ENCODE results near the gene ELK4. TPM values are rescaled to one million over a fixed set of nuclear protein-coding genes. Genes with fewer than 3 reads are reported as not detected.

ELK4 gene
- total and polyA plus RNA-seq, 2 of the 13 experiments (the other 11 are each of a cell fraction or from before 2014, with no cell fraction given): 8.3 to 13.1 TPM

GRCh38 chr1:205668951-205669340 is 37.1 kb upstream of the ELK4 start (continued):
- TF ChIP-seq DRAP1 (CRISPR knock-in tag; IDR thresholded peaks at IDR 0.05) (no peak), ZNF574 (CRISPR knock-in tag; IDR thresholded peaks at IDR 0.05) (peak; percentile 31), ZBTB7B (CRISPR knock-in tag; IDR thresholded peaks at IDR 0.05) (0 out of 2 replicates have a peak, but pooled peaks have one; percentile 19), CENPT (CRISPR knock-in tag; IDR thresholded peaks at IDR 0.05; ENCODE audit: low read depth) (no peak), ZNF660 (CRISPR knock-in tag; IDR thresholded peaks at IDR 0.05; ENCODE audit: borderline replicate concordance, low read depth) (no peak), FOSL1 (CRISPR knock-in tag; IDR thresholded peaks at IDR 0.05; ENCODE audit: borderline replicate concordance) (no peak), SAP130 (CRISPR knock-in tag; IDR thresholded peaks at IDR 0.05; ENCODE audit: low read depth) (peak; percentile 34; the same call in 1 of the 2 replicates), ZMAT3 (CRISPR knock-in tag; conservative IDR thresholded peaks at IDR 0.05) (no peak), ZNF646 (CRISPR knock-in tag; IDR thresholded peaks at IDR 0.05) (no peak), ZNF687 (CRISPR knock-in tag; IDR thresholded peaks at IDR 0.05) (peak; percentile 83), MAFF (IDR thresholded peaks at IDR 0.05; ENCODE audit: low read depth, low read length) (no peak), ZNF792 (CRISPR knock-in tag; IDR thresholded peaks at IDR 0.05) (0 out of 2 replicates have a peak, but pooled peaks have one; percentile 26), ZFP1 (CRISPR knock-in tag; IDR thresholded peaks at IDR 0.05) (no peak), ZNF720 (CRISPR knock-in tag; IDR thresholded peaks at IDR 0.05) (no peak), ZNF878 (CRISPR knock-in tag; IDR thresholded peaks at IDR 0.05) (no peak), DNMT3B (CRISPR knock-in tag; conservative IDR thresholded peaks at IDR 0.05) (no peak), FOXA3 (CRISPR knock-in tag; IDR thresholded peaks at IDR 0.05) (no peak), BORCS8-MEF2B (CRISPR knock-in tag; IDR thresholded peaks at IDR 0.05) (peak; percentile 62; the same call in 1 of the 2 replicates)
